GM18517 (cell line): ENCODE data around the gene TRAPPC5.

ENCODE experiments used
- ATAC-seq: cut with Tn5 transposase; IDR thresholded peaks from one replicate; pipeline ENCODE4 v1.9.1; 2021; ENCODE audit warnings: mild to moderate bottlenecking, moderate library complexity; ENCODE audit not compliant: unreplicated experiment

The TRAPPC5 gene

GRCh38 chr19:7645656-7646425 is 34.8 kb upstream of the TRAPPC5 start:
- no peak for ATAC-seq

GRCh38 chr19:7646426-7646700 is 34.3 kb upstream of the TRAPPC5 start:
- ATAC-seq: no peak

GRCh38 chr19:7647156-7647555 is 33.5 kb upstream of the TRAPPC5 start:
- ATAC-seq: no peak

GRCh38 chr19:7648265-7649014 is 32.2 kb upstream of the TRAPPC5 start:
- no peak for ATAC-seq

GRCh38 chr19:7650148-7650547 is 30.5 kb upstream of the TRAPPC5 start:
- no peak for ATAC-seq

GRCh38 chr19:7652061-7652641 is 28.5 kb upstream of the TRAPPC5 start:
- no peak for ATAC-seq

GRCh38 chr19:7654401-7654800 is 26.2 kb upstream of the TRAPPC5 start:
- ATAC-seq: no peak

- no peak for ATAC-seq
These were observed 25.1 kb upstream of the TRAPPC5 start for GRCh38 chr19:7655581-7655980.

GRCh38 chr19:7657131-7657751 is 23.4 kb upstream of the TRAPPC5 start:
- no peak for ATAC-seq

- peak; percentile 71 for ATAC-seq
These were observed 22.4 kb upstream of the TRAPPC5 start for GRCh38 chr19:7658219-7658686.

- no peak for ATAC-seq
These were observed 18.7 kb upstream of the TRAPPC5 start for GRCh38 chr19:7661744-7662538.

- ATAC-seq: no peak
These were observed 18.0 kb upstream of the TRAPPC5 start for GRCh38 chr19:7662657-7663056.

- no peak for ATAC-seq
These were observed 16.9 kb upstream of the TRAPPC5 start for GRCh38 chr19:7663706-7664105.

- no peak for ATAC-seq
These were observed 15.6 kb upstream of the TRAPPC5 start for GRCh38 chr19:7665076-7665475.

GRCh38 chr19:7668842-7669241 is 11.8 kb upstream of the TRAPPC5 start, which contains the start of gene RETN:
TSS of gene RETN (plus strand) at chr19:7669049. CDS start at chr19:7669327, 278 bp downstream.
- ATAC-seq: no peak

GRCh38 chr19:7669641-7670040 is 11.0 kb upstream of the TRAPPC5 start:
- no peak for ATAC-seq

- ATAC-seq: no peak
These were observed 10.4 kb upstream of the TRAPPC5 start for GRCh38 chr19:7670150-7670783.

- no peak for ATAC-seq
These were observed 9.8 kb upstream of the TRAPPC5 start for GRCh38 chr19:7670790-7671189.

GRCh38 chr19:7672522-7672921 is 8.1 kb upstream of the TRAPPC5 start:
- no peak for ATAC-seq
